D341Med (cell line): Measurements from ENCODE around the gene NOMO2.
"Not testable (repeated sequence)": the region's sequence is repeated elsewhere in the genome, so short reads cannot be mapped to it uniquely, and the experiment has no call there.

Experiments used
- DNase-seq: peaks from one replicate; pipeline ENCODE4 v3.0.0; 2012; ENCODE audit warnings: low spot score

Gene NOMO2

GRCh38 chr16:18561727-18562314 is at the start of gene NOMO2:
Gene NOMO2, minus strand, starts transcription at chr16:18562097. Its CDS starts 57 bp downstream, at chr16:18562040.
- not testable (repeated sequence) for DNase-seq

GRCh38 chr16:18610147-18610803 is 48.4 kb upstream of the NOMO2 start:
- not testable (repeated sequence) for DNase-seq

GRCh38 chr16:18608271-18608670 is 46.4 kb upstream of the NOMO2 start:
- not testable (repeated sequence) for DNase-seq

- not testable (repeated sequence) for DNase-seq
Measured at GRCh38 chr16:18603572-18604246, 41.8 kb upstream of the NOMO2 start.

- DNase-seq: not testable (repeated sequence)
Measured at GRCh38 chr16:18598582-18598981, 36.7 kb upstream of the NOMO2 start.

GRCh38 chr16:18597734-18598133 is 35.8 kb upstream of the NOMO2 start:
- DNase-seq: not testable (repeated sequence)

- DNase-seq: not testable (repeated sequence)
Measured at GRCh38 chr16:18597319-18597718, 35.4 kb upstream of the NOMO2 start.

- not testable (repeated sequence) for DNase-seq
Measured at GRCh38 chr16:18595796-18596195, 33.9 kb upstream of the NOMO2 start.

- DNase-seq: not testable (repeated sequence)
Measured at GRCh38 chr16:18594880-18595279, 33.0 kb upstream of the NOMO2 start.

GRCh38 chr16:18593904-18594303 is 32.0 kb upstream of the NOMO2 start:
- DNase-seq: not testable (repeated sequence)

- not testable (repeated sequence) for DNase-seq
Measured at GRCh38 chr16:18592982-18593381, 31.1 kb upstream of the NOMO2 start.

GRCh38 chr16:18591908-18592307 is 30.0 kb upstream of the NOMO2 start:
- DNase-seq: not testable (repeated sequence)

GRCh38 chr16:18591441-18591840 is 29.5 kb upstream of the NOMO2 start:
- DNase-seq: not testable (repeated sequence)

GRCh38 chr16:18589806-18590205 is 27.9 kb upstream of the NOMO2 start:
- not testable (repeated sequence) for DNase-seq

GRCh38 chr16:18586560-18587540 is 25.0 kb upstream of the NOMO2 start:
- DNase-seq: not testable (repeated sequence)

GRCh38 chr16:18585789-18586188 is 23.9 kb upstream of the NOMO2 start:
- DNase-seq: not testable (repeated sequence)

- no peak for DNase-seq
Measured at GRCh38 chr16:18582902-18583301, 21.0 kb upstream of the NOMO2 start.

GRCh38 chr16:18580396-18580795 is 18.5 kb upstream of the NOMO2 start:
- DNase-seq: not testable (repeated sequence)

- not testable (repeated sequence) for DNase-seq
Measured at GRCh38 chr16:18579261-18579660, 17.4 kb upstream of the NOMO2 start.

- DNase-seq: not testable (repeated sequence)
Measured at GRCh38 chr16:18577942-18578341, 16.0 kb upstream of the NOMO2 start.

- not testable (repeated sequence) for DNase-seq
Measured at GRCh38 chr16:18575945-18576344, 14.0 kb upstream of the NOMO2 start.
